ENCODE data around the gene PHF3.

DNA sequence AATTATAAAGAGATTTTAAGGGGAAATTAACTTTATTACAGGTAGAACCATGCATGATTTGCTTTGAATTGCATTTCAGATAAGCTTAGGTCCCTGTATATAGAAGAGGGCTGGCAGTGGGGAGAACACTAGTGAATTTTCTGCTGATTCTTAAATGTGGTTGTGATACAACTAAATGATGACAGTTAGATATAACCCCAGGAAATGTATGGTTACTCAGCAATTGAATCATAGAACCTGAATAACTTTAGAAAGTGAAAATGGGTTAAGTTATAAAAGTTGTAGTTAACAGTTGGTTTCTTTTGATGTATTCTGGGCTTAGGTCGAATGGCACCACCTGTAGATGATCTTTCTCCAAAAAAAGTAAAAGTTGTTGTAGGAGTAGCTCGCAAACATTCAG is 70.1 kb downstream of the PHF3 start:
- TF ChIP-seq, protein P1, sequence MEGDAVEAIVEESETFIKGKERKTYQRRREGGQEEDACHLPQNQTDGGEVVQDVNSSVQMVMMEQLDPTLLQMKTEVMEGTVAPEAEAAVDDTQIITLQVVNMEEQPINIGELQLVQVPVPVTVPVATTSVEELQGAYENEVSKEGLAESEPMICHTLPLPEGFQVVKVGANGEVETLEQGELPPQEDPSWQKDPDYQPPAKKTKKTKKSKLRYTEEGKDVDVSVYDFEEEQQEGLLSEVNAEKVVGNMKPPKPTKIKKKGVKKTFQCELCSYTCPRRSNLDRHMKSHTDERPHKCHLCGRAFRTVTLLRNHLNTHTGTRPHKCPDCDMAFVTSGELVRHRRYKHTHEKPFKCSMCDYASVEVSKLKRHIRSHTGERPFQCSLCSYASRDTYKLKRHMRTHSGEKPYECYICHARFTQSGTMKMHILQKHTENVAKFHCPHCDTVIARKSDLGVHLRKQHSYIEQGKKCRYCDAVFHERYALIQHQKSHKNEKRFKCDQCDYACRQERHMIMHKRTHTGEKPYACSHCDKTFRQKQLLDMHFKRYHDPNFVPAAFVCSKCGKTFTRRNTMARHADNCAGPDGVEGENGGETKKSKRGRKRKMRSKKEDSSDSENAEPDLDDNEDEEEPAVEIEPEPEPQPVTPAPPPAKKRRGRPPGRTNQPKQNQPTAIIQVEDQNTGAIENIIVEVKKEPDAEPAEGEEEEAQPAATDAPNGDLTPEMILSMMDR (conservative IDR thresholded peaks at IDR 0.05; ENCODE audit: low read length), result no peak
- no peak for TF ChIP-seq EZH2phosphoT487 (IDR thresholded peaks at IDR 0.05; ENCODE audit: borderline replicate concordance)

Measured in Loucy (cell line).